ENCODE data around the gene TTI1.

Gene TTI1

GRCh38 chr20:37958856-37959520, 74.3 kb downstream of the TTI1 start:
- no peak for DNase-seq

GRCh38 chr20:37956107-37956585, 77.1 kb downstream of the TTI1 start:
- DNase-seq, result no peak

- DNase-seq, result no peak
These were observed 77.7 kb downstream of the TTI1 start for GRCh38 chr20:37955511-37955910.

GRCh38 chr20:37954626-37955025, 78.6 kb downstream of the TTI1 start:
- DNase-seq, result no peak

DNA sequence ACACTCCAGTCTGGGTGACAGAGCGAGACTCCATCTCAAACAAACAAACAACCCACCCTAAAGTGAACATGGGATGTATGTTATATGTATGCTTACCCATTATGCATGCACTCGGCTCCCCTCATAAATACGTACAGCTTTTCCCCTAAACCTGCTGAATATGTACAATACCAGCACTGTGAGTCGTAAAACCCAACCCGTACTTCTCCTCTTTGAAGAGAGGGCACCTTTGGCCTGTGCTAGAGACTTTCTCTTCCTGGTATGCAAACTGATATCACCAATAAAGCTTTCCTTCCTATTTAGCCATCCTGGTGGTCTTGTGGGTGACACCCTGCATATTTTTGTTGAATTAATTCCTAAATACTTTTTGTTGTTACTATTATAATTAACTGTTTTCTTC, 79.1 kb downstream of the TTI1 start:
- no peak for DNase-seq

GRCh38 chr20:37948956-37949355, 84.3 kb downstream of the TTI1 start:
- DNase-seq, result no peak

GRCh38 chr20:37947943-37948342, 85.3 kb downstream of the TTI1 start:
- DNase-seq, result no peak

- DNase-seq, result no peak
These were observed 86.3 kb downstream of the TTI1 start for GRCh38 chr20:37946946-37947345.

- no peak for DNase-seq
These were observed 88.1 kb downstream of the TTI1 start for GRCh38 chr20:37945091-37945547.

DNA sequence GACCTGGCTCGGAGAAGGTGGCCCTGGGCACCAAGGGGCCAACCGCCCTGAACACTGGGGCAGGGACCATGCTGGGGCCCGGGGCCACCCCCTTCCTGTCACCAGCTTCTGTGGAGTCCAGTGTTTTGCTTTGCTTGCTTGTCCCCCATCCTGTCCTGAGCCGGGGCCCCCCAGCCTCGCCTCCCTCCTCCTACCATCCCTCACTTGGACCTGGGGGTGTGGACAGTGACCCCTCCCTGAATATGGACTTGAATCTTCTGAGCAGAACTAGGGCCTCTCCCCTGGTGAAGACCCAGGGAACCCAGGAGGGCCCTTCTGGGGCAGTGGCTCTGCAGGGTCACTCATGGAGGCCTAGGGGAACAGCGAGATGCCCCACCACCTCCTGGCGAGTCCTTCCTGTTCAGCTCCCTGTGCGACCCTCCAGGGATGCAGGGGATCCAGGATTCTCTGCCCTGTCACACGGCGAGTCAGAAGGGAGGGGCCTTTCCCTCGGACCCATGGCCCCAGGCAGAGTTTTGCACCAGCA, 88.7 kb downstream of the TTI1 start:
- DNase-seq, result no peak

- DNase-seq, result no peak
These were observed 89.5 kb downstream of the TTI1 start for GRCh38 chr20:37943501-37944455.

DNA sequence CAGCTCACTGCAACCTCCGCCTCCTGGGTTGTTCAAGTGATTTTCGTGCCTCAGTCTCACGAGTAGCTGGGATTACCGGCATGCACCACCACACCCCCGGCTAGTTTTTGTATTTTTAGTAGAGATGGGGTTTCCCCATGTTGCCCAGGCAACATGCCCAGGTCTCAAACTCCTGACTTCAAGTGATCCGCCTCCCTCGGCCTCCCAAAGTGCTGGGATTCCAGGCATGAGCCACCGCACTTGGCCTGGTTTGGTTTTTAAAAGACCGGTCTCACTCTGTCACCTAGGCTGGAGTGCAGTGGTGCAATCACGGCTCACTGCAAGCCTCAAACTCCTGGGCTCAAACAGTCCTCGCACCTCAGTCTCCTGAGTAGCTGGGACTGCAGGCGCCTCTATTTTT, 90.2 kb downstream of the TTI1 start:
- no peak for DNase-seq

DNA sequence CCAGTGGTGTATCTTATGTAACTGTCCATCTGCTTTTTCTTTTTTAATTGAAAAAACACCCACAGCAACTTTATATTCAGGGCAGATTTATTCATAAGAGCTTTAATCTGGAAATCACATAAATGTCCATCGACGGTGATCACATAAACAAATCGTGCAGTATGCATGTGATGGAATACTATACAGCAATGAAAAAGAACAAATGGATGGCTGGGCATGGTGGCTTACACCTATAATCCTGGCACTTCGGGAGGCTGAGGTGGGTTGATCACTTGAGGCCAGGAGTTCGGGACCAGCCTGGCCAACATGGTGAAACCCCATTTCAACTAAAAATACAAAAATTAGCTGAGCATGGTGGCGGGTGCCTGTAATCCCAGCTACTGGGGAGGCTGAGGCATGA, 91.3 kb downstream of the TTI1 start:
- no peak for DNase-seq

GRCh38 chr20:37941332-37941731, 91.9 kb downstream of the TTI1 start:
- DNase-seq, result no peak

DNA sequence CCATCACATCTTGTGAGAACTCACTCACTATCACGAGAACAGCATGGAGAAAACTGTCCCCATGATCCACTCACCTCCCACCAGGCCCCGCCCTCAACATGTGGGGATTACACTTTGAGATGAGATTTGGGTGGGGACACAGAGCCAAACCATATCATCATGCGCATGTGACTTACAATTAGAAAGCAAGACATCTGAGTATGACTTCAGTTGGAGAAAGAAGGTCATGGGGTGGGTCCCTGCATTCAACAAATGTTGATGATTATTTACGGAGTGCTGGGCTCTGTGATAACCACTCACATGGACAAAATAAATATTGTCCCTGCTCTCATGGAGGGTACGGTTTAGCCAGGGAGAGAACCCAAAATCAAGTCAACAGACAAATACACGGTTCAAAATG, 92.4 kb downstream of the TTI1 start:
- no peak for DNase-seq

GRCh38 chr20:37939701-37940560, 93.3 kb downstream of the TTI1 start:
- DNase-seq, result no peak

DNA sequence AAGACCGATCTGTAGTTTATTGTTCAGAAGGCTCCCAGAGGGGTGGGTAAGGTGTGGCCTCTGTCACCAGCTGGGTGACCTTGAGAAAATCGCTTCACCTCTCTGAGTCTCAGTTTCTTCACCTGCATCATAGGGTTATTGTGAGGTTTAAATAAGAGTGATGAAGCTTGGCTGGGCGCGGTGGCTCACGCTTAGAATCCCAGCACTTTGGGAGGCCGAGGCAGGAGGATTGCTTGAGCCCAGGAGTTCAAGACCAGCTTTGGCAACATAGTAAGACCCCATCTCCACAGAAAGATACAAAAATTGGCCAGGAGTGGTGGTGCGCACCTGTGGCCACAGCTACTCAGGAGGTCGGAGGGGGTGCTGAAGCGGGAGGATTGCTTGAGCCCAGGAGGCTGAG, 94.3 kb downstream of the TTI1 start:
- DNase-seq, result no peak

DNA sequence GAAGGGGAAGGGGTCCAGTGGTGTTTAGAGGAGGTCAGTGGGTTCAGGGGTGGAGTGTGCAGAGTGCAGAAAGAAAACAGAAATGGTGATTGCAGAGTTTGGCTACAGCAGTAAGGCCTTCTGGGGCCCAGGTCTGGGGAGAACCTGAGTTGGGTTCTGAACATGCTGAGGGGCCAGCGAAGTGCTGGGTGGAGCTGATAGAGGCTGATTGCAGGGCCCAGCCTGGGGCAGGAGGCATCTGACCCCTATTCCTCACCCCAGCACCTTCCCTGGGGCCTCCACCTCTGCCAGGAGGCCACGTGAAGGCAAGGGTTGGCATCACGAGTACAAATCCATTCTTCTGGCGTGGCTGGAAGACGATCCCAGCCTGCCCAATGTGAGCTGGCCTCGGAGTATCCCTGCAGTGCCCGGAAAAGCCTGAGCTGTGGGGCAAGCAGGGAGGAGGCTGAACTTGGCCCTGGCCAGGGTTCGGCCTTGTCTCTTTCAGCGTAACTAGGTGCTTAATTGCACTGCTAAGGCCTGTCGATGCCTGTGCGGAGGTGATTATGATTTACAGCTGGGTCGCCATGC, 95.0 kb downstream of the TTI1 start:
- DNase-seq, result no peak

DNA sequence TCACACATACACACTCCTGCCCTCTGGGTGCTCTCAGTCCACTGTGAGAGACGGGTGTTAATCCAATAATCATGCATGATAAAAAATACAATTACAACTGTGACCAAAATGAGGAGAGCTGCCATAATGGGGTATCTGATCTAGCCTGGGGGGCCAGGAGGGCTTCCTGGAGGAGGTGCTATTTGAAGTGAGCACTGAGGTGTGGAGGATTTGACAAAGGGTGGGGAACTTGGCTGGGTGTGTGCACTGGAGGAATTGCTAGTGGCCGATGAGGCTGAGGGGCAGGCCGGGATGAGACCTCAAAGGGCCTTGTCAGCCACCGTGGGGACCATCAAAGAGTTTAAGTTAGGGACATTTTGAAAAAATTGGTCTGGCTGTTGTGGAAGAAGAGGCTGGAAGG, 95.6 kb downstream of the TTI1 start:
- DNase-seq, result no peak

GRCh38 chr20:37936451-37936850, 96.8 kb downstream of the TTI1 start:
- no peak for DNase-seq

DNA sequence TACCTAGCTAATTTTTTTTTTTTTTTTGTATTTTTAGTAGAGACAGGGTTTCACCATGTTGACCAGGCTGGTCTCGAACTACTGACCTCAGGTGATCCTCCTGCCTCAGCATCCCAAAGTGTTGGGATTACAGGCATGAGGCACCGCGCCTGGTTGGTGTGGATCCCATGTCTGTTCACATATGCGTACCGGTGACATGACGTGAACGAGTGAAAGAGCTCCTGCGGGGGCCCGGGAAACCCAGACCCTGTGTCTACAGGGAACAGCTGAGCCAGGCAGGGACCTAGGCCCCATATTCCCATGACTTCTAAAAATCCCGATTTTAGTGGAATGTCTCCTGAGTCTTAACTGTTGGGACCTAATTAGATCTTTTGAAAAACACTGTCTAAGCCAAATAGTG, 97.2 kb downstream of the TTI1 start:
- DNase-seq, result no peak

DNA sequence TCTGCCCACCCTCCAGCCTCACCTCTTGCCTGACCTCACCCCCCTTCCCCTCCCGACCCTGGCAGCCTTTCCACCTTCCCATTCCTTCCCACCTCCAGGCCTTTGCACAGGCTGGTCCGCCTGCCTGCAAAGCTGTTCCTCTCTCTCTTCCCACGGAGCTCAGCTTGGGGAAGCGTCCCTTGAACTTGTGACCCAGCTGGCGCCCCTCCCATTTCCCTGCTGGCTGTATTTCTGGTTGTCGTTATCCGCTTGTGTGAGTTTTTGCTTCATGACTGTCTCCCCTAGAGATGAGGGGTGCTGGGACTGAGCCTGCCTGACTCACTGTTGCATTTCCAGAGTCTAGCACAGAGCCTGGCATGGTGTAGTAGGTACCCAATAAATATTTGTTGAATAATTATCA, 97.8 kb downstream of the TTI1 start:
- no peak for DNase-seq

Measured in GDM1 (cell line).